Fibroblast of lung (primary cell): Measurements from ENCODE around the gene TRANK1. TPM values are rescaled to one million over a fixed set of nuclear protein-coding genes. Genes with fewer than 3 reads are reported as not detected.
"Not testable (repeated sequence)": the region's sequence is repeated elsewhere in the genome, so short reads cannot be mapped to it uniquely, and the experiment has no call there.

Experiments used
- DNase-seq, 2 donors: peaks; one replicate each; pipeline versions ENCODE4 v3.0.0 to v3.0.0-alpha.2; 2010; ENCODE audit warnings: low read depth in 2 of 2
- H2AFZ ChIP-seq: 2 replicates; pipeline ENCODE4 v1.5.1; 2012; ENCODE audit warnings: low read length, control low read depth, inconsistent platforms
- H3K27ac ChIP-seq: 2 replicates; pipeline ENCODE4 v1.5.1; 2011; ENCODE audit warnings: low read length, control low read depth; ENCODE audit not compliant: insufficient read depth
- H3K27me3 ChIP-seq: 2 replicates; pipeline ENCODE4 v1.5.1; 2011; ENCODE audit warnings: mild to moderate bottlenecking, low read length; ENCODE audit not compliant: control insufficient read depth, insufficient read depth
- H3K36me3 ChIP-seq: 2 replicates; pipeline ENCODE4 v1.5.1; 2011; ENCODE audit warnings: low read length; ENCODE audit not compliant: control insufficient read depth, insufficient read depth
- H3K4me1 ChIP-seq: 2 replicates; pipeline ENCODE4 v1.5.1; 2011; ENCODE audit warnings: low read length; ENCODE audit not compliant: control insufficient read depth, insufficient read depth; ENCODE audit errors: extremely low read depth
- H3K4me2 ChIP-seq: 2 replicates; pipeline ENCODE4 v1.5.1; 2011; ENCODE audit warnings: low read length, control low read depth; ENCODE audit not compliant: insufficient read depth; ENCODE audit errors: extremely low read depth
- H3K4me3 ChIP-seq, 4 experiments: fragments of 200-600 bp in 1 of 4; sonication (generic) in 1 of 4; replicated peaks in 1 of 4; 2 replicates each; pipeline ENCODE4 v1.5.1; 2011 to 2016; ENCODE audit warnings: low read length in 4 of 4, low read depth in 3 of 4, mild to moderate bottlenecking in 3 of 4, control low read depth in 2 of 4, inconsistent platforms in 1 of 4, mixed read lengths in 1 of 4; ENCODE audit not compliant: insufficient read depth in 1 of 4; ENCODE audit errors: control extremely low read depth in 1 of 4
- H3K79me2 ChIP-seq: 2 replicates; pipeline ENCODE4 v1.5.1; 2012; ENCODE audit warnings: mild to moderate bottlenecking, low read length, inconsistent platforms; ENCODE audit not compliant: control insufficient read depth, insufficient read depth
- H3K9ac ChIP-seq: 2 replicates; pipeline ENCODE4 v1.5.1; 2011; ENCODE audit warnings: mild to moderate bottlenecking, low read length, control low read depth; ENCODE audit not compliant: insufficient read depth
- H3K9me3 ChIP-seq: 2 replicates; pipeline ENCODE4 v1.5.1; 2012; ENCODE audit warnings: low read depth, low read length; ENCODE audit not compliant: control insufficient read depth, insufficient read depth
- H4K20me1 ChIP-seq: 2 replicates; pipeline ENCODE4 v1.5.1; 2011; ENCODE audit warnings: low read length; ENCODE audit not compliant: control insufficient read depth, insufficient read depth; ENCODE audit errors: extremely low read depth
- CTCF ChIP-seq, 2 donors: IDR thresholded peaks in 1 of 2; conservative IDR thresholded peaks in 1 of 2; 1 replicate in 1 of 2; 2 replicates in 1 of 2; pipeline ENCODE4 v1.5.1; 2011 to 2012; ENCODE audit warnings: low read length in 2 of 2, control low read depth in 1 of 2, inconsistent platforms in 1 of 2, low read depth in 1 of 2, mild to moderate bottlenecking in 1 of 2
- EZH2 ChIP-seq: IDR thresholded peaks from 2 replicates; pipeline ENCODE4 v1.5.1; 2012; ENCODE audit warnings: low read length, control low read depth, mild to moderate bottlenecking; ENCODE audit errors: missing control alignments
- polyA plus RNA-seq, 2 donors: library from polyadenylated mRNA; depleted of rRNA in 1 of 2; stranded (reverse) in 1 of 2; unstranded in 1 of 2; fragments of >200 nt; gene quantifications; 2 replicates each; pipeline ENCODE4 v1.2.1, GENCODE V29; 2011 to 2012; ENCODE audit warnings: missing spikeins in 1 of 2
- total RNA-seq: library from RNA; depleted of rRNA; stranded (reverse); fragments of >200 nt; gene quantifications from 2 replicates; pipeline ENCODE4 v1.2.1, GENCODE V29; 2014

Gene TRANK1
- total and polyA plus RNA-seq, 2 donors (not counting 1 experiment from before 2014, with no cell fraction given) = 9.1 to 28.6 TPM

- H3K36me3 ChIP-seq = no peaks in the 10 kb centered on the region
- no peak overlapping the region for H3K4me3 ChIP-seq
- peaks cover 7% of the 10 kb centered on the region for H3K4me1 ChIP-seq
- no peak overlapping the region for H3K4me2 ChIP-seq
- no peak overlapping the region for H3K27ac ChIP-seq
- H3K79me2 ChIP-seq = no peaks in the 10 kb centered on the region
- H3K9me3 ChIP-seq = no peaks in the 10 kb centered on the region
- TF ChIP-seq CTCF (conservative IDR thresholded peaks at IDR 0.05 in 1 of 2, IDR thresholded peaks at IDR 0.05 in 1 of 2; ENCODE audit: low read depth in 1 of 2, low read length in 2 of 2) (no peak), EZH2 (no peak)
- DNase-seq = no peak
- no peaks in the 10 kb centered on the region for H4K20me1 ChIP-seq
- H3K27me3 ChIP-seq = no peaks in the 10 kb centered on the region
- no peak overlapping the region for H2AFZ ChIP-seq
- H3K9ac ChIP-seq = no peak overlapping the region
Measured at GRCh38 chr3:36956155-36956554, 11.3 kb upstream of the TRANK1 start.

- no peak overlapping the region for H2AFZ ChIP-seq
- H3K9me3 ChIP-seq = no peaks in the 10 kb centered on the region
- peaks cover 7% of the 10 kb centered on the region for H3K4me1 ChIP-seq
- no peaks in the 10 kb centered on the region for H3K36me3 ChIP-seq
- no peak overlapping the region for H3K4me2 ChIP-seq
- no peak overlapping the region for H3K9ac ChIP-seq
- no peak overlapping the region for H3K27ac ChIP-seq
- H3K79me2 ChIP-seq = no peaks in the 10 kb centered on the region
- TF ChIP-seq CTCF (conservative IDR thresholded peaks at IDR 0.05 in 1 of 2, IDR thresholded peaks at IDR 0.05 in 1 of 2; ENCODE audit: low read depth in 1 of 2, low read length in 2 of 2) = no peak
- TF ChIP-seq EZH2 = no peak
- H4K20me1 ChIP-seq = no peaks in the 10 kb centered on the region
- DNase-seq = no peak
- no peaks in the 10 kb centered on the region for H3K27me3 ChIP-seq
- no peak overlapping the region for H3K4me3 ChIP-seq
Measured at GRCh38 chr3:36954452-36955134, 9.7 kb upstream of the TRANK1 start.

DNA sequence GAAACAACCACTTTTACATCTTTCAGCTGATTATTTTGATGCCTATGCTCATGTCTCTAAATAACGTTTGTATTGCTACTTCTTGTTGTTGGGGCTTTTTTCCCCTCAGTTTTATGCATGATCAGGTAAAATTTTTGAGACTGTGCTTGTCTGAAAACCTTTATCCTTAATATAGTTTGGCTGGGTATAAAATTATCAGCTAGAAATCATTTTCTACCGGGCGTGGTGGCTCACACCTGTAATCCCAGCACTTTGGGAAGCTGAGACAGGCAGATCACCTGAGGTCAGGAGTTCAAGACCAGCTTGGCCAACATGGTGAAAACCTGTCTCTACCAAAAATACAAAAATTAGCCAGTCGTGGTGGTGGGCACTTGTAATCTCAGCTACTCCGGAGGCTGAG, 3.0 kb upstream of the TRANK1 start:
- not testable (repeated sequence) for H4K20me1 ChIP-seq, DNase-seq, H3K36me3 ChIP-seq, H3K79me2 ChIP-seq, H3K9me3 ChIP-seq, H3K4me1 ChIP-seq, H3K27ac ChIP-seq, H3K4me3 ChIP-seq, H3K27me3 ChIP-seq, H3K9ac ChIP-seq, H2AFZ ChIP-seq, H3K4me2 ChIP-seq
